Right lobe of liver (tissue), 4 donors: ENCODE results near the gene CARMIL1.

Experiments used
- POLR2A ChIP-seq: fragments of 450-650 bp; IDR thresholded peaks from one replicate; pipeline ENCODE4 v1.6.1; 2017; ENCODE audit warnings: antibody characterized with exemption, mild to moderate bottlenecking
- TF ChIP-seq, protein P1 (sequence below), 4 donors: fragments of 200-600 bp in 3 of 4; fragments of 450-650 bp in 1 of 4; IDR thresholded peaks; one replicate each; pipeline versions ENCODE4 v1.5.1 to v1.8.0; 2016 to 2022; ENCODE audit warnings: antibody characterized with exemption in 4 of 4, mild to moderate bottlenecking in 2 of 4
- donor health status: DM: no; HTN: no; CAD: no.
- donor health status: DM: no; HTN: no; CAD: no.
- donor health status: DM: no; HTN: yes; CAD: no.

DNA sequence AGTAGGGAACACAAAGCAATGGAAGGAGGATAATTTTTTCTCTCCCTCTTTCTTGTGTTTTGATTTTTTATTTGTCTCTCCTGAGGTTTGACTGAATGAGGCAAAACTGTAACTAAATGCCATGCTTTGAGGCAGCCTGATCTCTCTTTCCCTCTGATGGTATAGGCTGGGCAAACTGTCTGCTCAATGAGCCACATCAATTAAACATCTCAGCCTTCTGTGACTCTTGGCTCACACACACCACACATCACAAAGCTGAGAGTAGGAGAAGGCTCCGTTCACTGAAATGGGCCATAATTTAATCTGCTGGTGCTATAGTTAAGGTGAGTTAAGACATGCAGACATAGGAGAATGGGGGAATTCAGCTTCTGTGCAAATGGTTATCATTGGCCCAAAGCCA, 344.7 kb downstream of the CARMIL1 start:
- TF ChIP-seq POLR2A = no peak
- TF ChIP-seq, protein P1, sequence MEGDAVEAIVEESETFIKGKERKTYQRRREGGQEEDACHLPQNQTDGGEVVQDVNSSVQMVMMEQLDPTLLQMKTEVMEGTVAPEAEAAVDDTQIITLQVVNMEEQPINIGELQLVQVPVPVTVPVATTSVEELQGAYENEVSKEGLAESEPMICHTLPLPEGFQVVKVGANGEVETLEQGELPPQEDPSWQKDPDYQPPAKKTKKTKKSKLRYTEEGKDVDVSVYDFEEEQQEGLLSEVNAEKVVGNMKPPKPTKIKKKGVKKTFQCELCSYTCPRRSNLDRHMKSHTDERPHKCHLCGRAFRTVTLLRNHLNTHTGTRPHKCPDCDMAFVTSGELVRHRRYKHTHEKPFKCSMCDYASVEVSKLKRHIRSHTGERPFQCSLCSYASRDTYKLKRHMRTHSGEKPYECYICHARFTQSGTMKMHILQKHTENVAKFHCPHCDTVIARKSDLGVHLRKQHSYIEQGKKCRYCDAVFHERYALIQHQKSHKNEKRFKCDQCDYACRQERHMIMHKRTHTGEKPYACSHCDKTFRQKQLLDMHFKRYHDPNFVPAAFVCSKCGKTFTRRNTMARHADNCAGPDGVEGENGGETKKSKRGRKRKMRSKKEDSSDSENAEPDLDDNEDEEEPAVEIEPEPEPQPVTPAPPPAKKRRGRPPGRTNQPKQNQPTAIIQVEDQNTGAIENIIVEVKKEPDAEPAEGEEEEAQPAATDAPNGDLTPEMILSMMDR (IDR thresholded peaks at IDR 0.05) = no peak
